Heart left ventricle (tissue), 16 donors: Measurements from ENCODE around the gene GABPB2. TPM values are rescaled to one million over a fixed set of nuclear protein-coding genes. Genes with fewer than 3 reads are reported as not detected.
A peak's percentile ranks its signal among the peaks of the same experiment; 100 is the strongest.

Experiments used
- ATAC-seq, 4 donors: fragments of 200-7000 bp; cut with Tn5 transposase; one replicate each; pipeline ENCODE4 v1.9.1; 2020 to 2022; ENCODE audit warnings: moderate library complexity in 4 of 4, mild to moderate bottlenecking in 3 of 4, moderate number of reproducible peaks in 1 of 4
- DNase-seq, 5 donors: peaks; one replicate each; pipeline ENCODE4 v3.0.0-alpha.2; 2020
- H3K27ac ChIP-seq, 12 donors: fragments of 200-600 bp; sonication (generic) in 4 of 12; one replicate each; pipeline versions ENCODE4 v1.5.0 to v1.8.0; 2016 to 2022; ENCODE audit warnings: mild to moderate bottlenecking in 2 of 12
- H3K27me3 ChIP-seq, 9 donors: fragments of 200-600 bp; sonication (generic) in 2 of 9; one replicate each; pipeline versions ENCODE4 v1.5.1 to v1.8.0; 2016 to 2022; ENCODE audit warnings: mild to moderate bottlenecking in 3 of 9
- H3K36me3 ChIP-seq, 9 donors: fragments of 200-600 bp; sonication (generic) in 2 of 9; one replicate each; pipeline versions ENCODE4 v1.5.0 to v1.8.0; 2018 to 2022; ENCODE audit warnings: mild to moderate bottlenecking in 2 of 9
- H3K4me1 ChIP-seq, 12 donors: fragments of 200-600 bp; sonication (generic) in 4 of 12; one replicate each; pipeline versions ENCODE4 v1.5.0 to v1.8.0; 2016 to 2022; ENCODE audit warnings: mild to moderate bottlenecking in 3 of 12
- H3K4me3 ChIP-seq, 12 donors: fragments of 200-600 bp; sonication (generic) in 4 of 12; one replicate each; pipeline versions ENCODE4 v1.5.0 to v1.8.0; 2017 to 2022; ENCODE audit warnings: mild to moderate bottlenecking in 9 of 12, moderate library complexity in 4 of 12
- H3K9me3 ChIP-seq, 12 donors: fragments of 200-600 bp; sonication (generic) in 4 of 12; one replicate each; pipeline versions ENCODE4 v1.5.0 to v1.8.0; 2016 to 2022; ENCODE audit warnings: mild to moderate bottlenecking in 1 of 12
- CTCF ChIP-seq, 12 donors: fragments of 200-600 bp; sonication (generic) in 4 of 12; IDR thresholded peaks; one replicate each; pipeline versions ENCODE4 v1.5.0 to v1.8.0; 2018 to 2022; ENCODE audit warnings: antibody characterized with exemption in 12 of 12, mild to moderate bottlenecking in 5 of 12
- POLR2A ChIP-seq, 2 donors: fragments of 450-650 bp; IDR thresholded peaks; one replicate each; pipeline ENCODE4 v1.6.1; 2017; ENCODE audit warnings: antibody characterized with exemption in 2 of 2, mild to moderate bottlenecking in 2 of 2, moderate library complexity in 2 of 2
- WGBS, 4 donors: extraction: QIAGEN DNeasy Blood & Tissue Kit in 2 of 4; methylation state at CpG; one replicate each; pipeline versions ENCODE4 v1.1.5 to v1.1.7; 2013 to 2018; 5-methylcytosine and 5-hydroxymethylcytosine counted together
- intact Hi-C, 10 donors: fragments of 100-400 bp; cut with DNase I; formaldehyde crosslinking; loops; one replicate each; pipeline versions ENCODE4 v1.11.1 to v1.14.2; 2022
- polyA plus RNA-seq, 2 donors: library from polyadenylated mRNA; stranded (reverse); fragments of 200-250 nt; gene quantifications; one replicate each; pipeline ENCODE4 v1.2.3, GENCODE V29; 2013
- total RNA-seq, 9 donors: library from RNA; depleted of rRNA in 2 of 9; stranded (reverse); fragments of >200 nt in 2 of 9; fragmentation: NEBNext Ultra II Directional in 3 of 9; extraction: Animal tissue kit (Norgen Biotek cat#: 25700) in 3 of 9; gene quantifications; one replicate each; pipeline versions ENCODE4 v1.1.0 to v1.2.4, GENCODE V29; 2016 to 2023
- donor health status: ischemic (EF 13 %, LVEDD 7.1; RV severe dilation, severe dysfunction).
- donor health status: healthy with polysubstance abuse.
- donor health status: DM: no; HTN: yes; CAD: no.
- donor health status: DM: no; HTN: no; CAD: no.
- donor health status: ischemic (EF 25% LVEDD 6.9; RV normal size, moderate dysfunction).
- donor health status: ischemic (EF 25% LVEDD 5.7; RV mildly dilated, moderate dysfunction).
- donor health status: healthy.
- donor health status: DM: yes; HTN: yes; CAD: no.
- donor health status: ischemic (EF 35%, LVEDD 5.7; RV mildly dilated, moderate dysfunction).
- donor health status: nonischemic (EF 11% LVEDD 7.7; RV severe dilation, severe dysfunction).
- donor health status: DM: yes; HTN: yes; CAD: no.
- donor health status: PGD.
- donor health status: ischemic (EF 29% LVEDD 5.4; RV normal size, mild dysfunction).
- donor health status: nonischemic (EF 23%, LVEDD 6.1; RV moderate dilation, normal function).

Gene GABPB2
- total and polyA plus RNA-seq, 11 donors: 4.6 to 15.2 (median 11.6) TPM

GRCh38 chr1:151145304-151146071 is 74.9 kb downstream of the GABPB2 start:
- WGBS, 4 donors: 2 to 7% (median 4%) methylated on average over 37 to 43 of the region's 43 CpGs
- intact Hi-C loops: loop anchor here in 2 of 10 donors (2.0 to 10.0 kb wide), 3 partner anchors 19 to 138 kb away; partner anchors contain the start of genes LYSMD1 (in 1 of the 2), MINDY1 (in 1 of the 2) and PRUNE1 (in 1 of the 2)

DNA sequence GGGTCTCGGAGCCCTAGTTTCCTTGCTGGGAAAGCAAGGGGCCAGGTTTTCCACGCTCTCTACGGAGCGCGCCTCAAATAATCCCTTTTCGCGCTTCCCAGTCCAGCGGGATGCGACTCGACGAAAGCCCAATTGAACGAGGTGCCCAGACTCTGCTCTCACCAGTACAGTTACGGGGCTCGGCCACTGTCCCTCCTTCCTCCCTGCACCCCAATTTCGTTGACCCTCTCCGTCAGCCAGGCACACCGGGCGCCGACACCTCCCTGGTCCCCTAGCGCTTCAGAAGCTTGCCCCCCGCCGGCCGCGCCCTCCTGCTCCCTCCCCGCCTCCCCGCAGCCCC is 75.5 kb downstream of the GABPB2 start:
- DNase-seq (no peak), ATAC-seq (peak in 3 of 4 donors; percentile 1 to 2 (median 1))
- Histone ChIP-seq H3K4me1 (peaks cover 13 to 58% (median 39%) of the 10 kb centered on the region in 12 donors), H3K36me3 (peaks cover 0 to 15% (median 3%) of the 10 kb centered on the region in 9 donors), H3K4me3 (peak overlapping the region; percentile 66 to 97 (median 84)), H3K27ac (peak overlapping the region; percentile 79 to 92 (median 87)), H3K27me3 (peaks cover 0 to 5% (median 0%) of the 10 kb centered on the region in 9 donors), H3K9me3 (no peaks in the 10 kb centered on the region)
- 0 to 2% (median 1%) methylated on average over 11 to 26 of the region's 26 CpGs for WGBS, 4 donors
- intact Hi-C loops: loop anchor here in 2 of 10 donors (2.0 to 10.0 kb wide), 3 partner anchors 19 to 139 kb away; partner anchors contain the start of genes LYSMD1 (in 1 of the 2), MINDY1 (in 1 of the 2) and PRUNE1 (in 1 of the 2)
- TF ChIP-seq CTCF (IDR thresholded peaks at IDR 0.05) (no peak), POLR2A (IDR thresholded peaks at IDR 0.05) (no peak)

More at GRCh38 chr1:151145304-151146071, 74.9 kb downstream of the GABPB2 start:
- H3K4me1 ChIP-seq: peaks cover 13 to 58% (median 39%) of the 10 kb centered on the region in 12 donors
- H3K4me3 ChIP-seq: peak overlapping the region; percentile 66 to 97 (median 84)
- H3K36me3 ChIP-seq: peaks cover 0 to 16% (median 3%) of the 10 kb centered on the region in 9 donors
- peak in 3 of 4 donors; percentile 0 to 4 (median 1) for ATAC-seq
- peak overlapping the region; percentile 79 to 92 (median 87) for H3K27ac ChIP-seq
- peak in 4 of 5 donors; percentile 45 to 72 (median 54) for DNase-seq
- H3K27me3 ChIP-seq: peaks cover 0 to 5% (median 0%) of the 10 kb centered on the region in 9 donors
- no peaks in the 10 kb centered on the region for H3K9me3 ChIP-seq
- TF ChIP-seq POLR2A (IDR thresholded peaks at IDR 0.05) (no peak), CTCF (IDR thresholded peaks at IDR 0.05) (no peak)

DNA sequence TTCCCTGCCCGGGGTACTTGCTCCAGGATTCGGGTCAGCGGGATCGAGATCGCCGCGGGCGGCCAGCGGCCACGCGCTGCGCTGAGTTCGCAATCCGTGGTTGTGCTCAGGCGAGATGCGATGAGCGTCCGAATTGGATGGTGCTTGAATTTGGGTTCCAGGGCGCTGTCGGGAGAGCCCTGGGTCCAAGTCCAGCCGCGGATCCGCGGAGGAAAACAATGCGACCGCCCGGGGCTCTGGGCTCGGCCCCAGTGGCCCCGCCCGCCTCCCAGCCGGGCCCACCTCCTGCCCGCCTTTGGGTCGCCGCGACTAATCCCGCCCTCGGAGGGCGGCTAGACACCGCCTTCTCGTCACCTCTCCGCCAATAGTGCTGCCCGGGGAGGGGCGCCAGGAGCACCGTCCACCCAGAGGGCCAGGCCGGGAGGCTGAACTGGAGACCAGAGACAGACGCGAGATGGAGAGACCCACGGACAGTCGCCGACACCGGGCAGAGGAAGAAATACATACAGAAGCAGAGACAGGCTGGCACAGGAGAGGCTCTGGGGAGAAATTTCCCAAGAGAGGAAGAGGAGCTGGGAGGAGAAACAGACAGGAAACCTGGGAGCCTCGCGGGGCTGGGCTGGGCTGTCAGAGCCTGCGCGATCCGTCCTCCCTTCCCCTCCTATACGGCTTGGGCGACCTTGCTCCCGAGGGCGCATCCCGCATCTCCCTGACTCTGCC is 76.0 kb downstream of the GABPB2 start, which contains the start of gene SEMA6C:
SEMA6C (minus strand) TSS at position 220 of the 720 bp plus-strand sequence. CDS start 4,010 bp downstream, outside the sequence.
- peak; percentile 93 to 95 (median 93) for ATAC-seq
- Histone ChIP-seq H3K27ac (peak within 1 kb of the TSS; percentile 79 to 92 (median 87)), H3K4me3 (peak within 1 kb of the TSS; percentile 66 to 97 (median 84)), H3K27me3 (peaks cover 0 to 5% (median 0%) of the 10 kb centered on the region in 9 donors), H3K36me3 (peaks cover 0 to 10% (median 3%) of the 10 kb centered on the region in 9 donors), H3K4me1 (peaks cover 13 to 53% (median 39%) of the 10 kb centered on the region in 12 donors), H3K9me3 (no peaks in the 10 kb centered on the region)
- peak; percentile 97 to 98 (median 98) for DNase-seq
- peak; percentile 94 to 97 for TF ChIP-seq POLR2A (IDR thresholded peaks at IDR 0.05)
- no peak for TF ChIP-seq CTCF (IDR thresholded peaks at IDR 0.05)
- WGBS, 4 donors: 0 to 1% (median 0%) methylated on average over 36 to 61 of the region's 61 CpGs
- intact Hi-C loops: loop anchor here in 2 of 10 donors (2.0 to 10.0 kb wide), 3 partner anchors 18 to 139 kb away; partner anchors contain the start of genes LYSMD1 (in 1 of the 2), MINDY1 (in 1 of the 2) and PRUNE1 (in 1 of the 2)
